ENCODE measurements around the gene RGS7BP.

DNA sequence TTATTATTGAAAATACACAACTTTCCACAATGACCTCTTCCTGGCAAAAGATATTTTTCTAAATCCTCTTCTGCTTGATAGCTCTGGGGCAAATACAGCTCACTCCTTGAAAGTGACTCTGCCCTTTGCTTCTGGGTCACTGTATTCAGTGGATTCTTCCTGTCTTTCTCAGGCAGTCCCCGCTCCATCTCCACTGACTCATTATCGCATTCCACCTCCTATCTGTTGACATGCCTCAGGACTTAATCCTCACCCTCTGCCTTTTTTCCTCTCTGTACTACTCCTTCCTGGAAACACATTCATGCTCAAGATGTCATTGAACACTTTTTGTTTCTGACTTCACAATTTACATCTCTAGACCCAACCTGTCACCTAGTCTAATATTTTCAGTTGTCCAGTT lies 8.4 kb upstream of the RGS7BP start:
- TF ChIP-seq, protein P1, sequence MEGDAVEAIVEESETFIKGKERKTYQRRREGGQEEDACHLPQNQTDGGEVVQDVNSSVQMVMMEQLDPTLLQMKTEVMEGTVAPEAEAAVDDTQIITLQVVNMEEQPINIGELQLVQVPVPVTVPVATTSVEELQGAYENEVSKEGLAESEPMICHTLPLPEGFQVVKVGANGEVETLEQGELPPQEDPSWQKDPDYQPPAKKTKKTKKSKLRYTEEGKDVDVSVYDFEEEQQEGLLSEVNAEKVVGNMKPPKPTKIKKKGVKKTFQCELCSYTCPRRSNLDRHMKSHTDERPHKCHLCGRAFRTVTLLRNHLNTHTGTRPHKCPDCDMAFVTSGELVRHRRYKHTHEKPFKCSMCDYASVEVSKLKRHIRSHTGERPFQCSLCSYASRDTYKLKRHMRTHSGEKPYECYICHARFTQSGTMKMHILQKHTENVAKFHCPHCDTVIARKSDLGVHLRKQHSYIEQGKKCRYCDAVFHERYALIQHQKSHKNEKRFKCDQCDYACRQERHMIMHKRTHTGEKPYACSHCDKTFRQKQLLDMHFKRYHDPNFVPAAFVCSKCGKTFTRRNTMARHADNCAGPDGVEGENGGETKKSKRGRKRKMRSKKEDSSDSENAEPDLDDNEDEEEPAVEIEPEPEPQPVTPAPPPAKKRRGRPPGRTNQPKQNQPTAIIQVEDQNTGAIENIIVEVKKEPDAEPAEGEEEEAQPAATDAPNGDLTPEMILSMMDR (IDR thresholded peaks at IDR 0.05): no peak
- TF ChIP-seq POLR2AphosphoS5 (IDR thresholded peaks at IDR 0.05): no peak
- TF ChIP-seq POLR2A (IDR thresholded peaks at IDR 0.05): no peak
